Measurements from ENCODE around the gene IRX1.

IRX1 gene

GRCh38 chr5:3590967-3591900, 4.4 kb upstream of the IRX1 start:
- DNase-seq (ENCODE audit: low read depth): no peak
- no peak for TF ChIP-seq CTCF (IDR thresholded peaks at IDR 0.05; ENCODE audit: insufficient read depth, low read depth, low read length, missing control alignments)
- no peak overlapping the region for H3K4me3 ChIP-seq (ENCODE audit: low read depth, low read length)

GRCh38 chr5:3592298-3592697, 3.3 kb upstream of the IRX1 start:
- DNase-seq (ENCODE audit: low read depth): no peak

GRCh38 chr5:3593771-3594509, 1.7 kb upstream of the IRX1 start:
- no peak for DNase-seq (ENCODE audit: low read depth)
- no peak overlapping the region for H3K4me3 ChIP-seq (ENCODE audit: low read depth, low read length)
- no peak for TF ChIP-seq CTCF (IDR thresholded peaks at IDR 0.05; ENCODE audit: insufficient read depth, low read depth, low read length, missing control alignments)

More at GRCh38 chr5:3592298-3592697, 3.3 kb upstream of the IRX1 start:
- no peak overlapping the region for H3K4me3 ChIP-seq (ENCODE audit: low read depth, low read length)
- no peak for TF ChIP-seq CTCF (IDR thresholded peaks at IDR 0.05; ENCODE audit: insufficient read depth, low read depth, low read length, missing control alignments)

GRCh38 chr5:3594510-3595005, 1.1 kb upstream of the IRX1 start:
- DNase-seq (ENCODE audit: low read depth): no peak
- TF ChIP-seq CTCF (IDR thresholded peaks at IDR 0.05; ENCODE audit: insufficient read depth, low read depth, low read length, missing control alignments): no peak
- H3K4me3 ChIP-seq (ENCODE audit: low read depth, low read length): no peak overlapping the region

GRCh38 chr5:3596261-3596825, 711 bp downstream of the IRX1 start:
- no peak for TF ChIP-seq CTCF (IDR thresholded peaks at IDR 0.05; ENCODE audit: insufficient read depth, low read depth, low read length, missing control alignments)
- DNase-seq (ENCODE audit: low read depth): no peak
- no peak overlapping the region for H3K4me3 ChIP-seq (ENCODE audit: low read depth, low read length)

GRCh38 chr5:3596857-3597166, 1.2 kb downstream of the IRX1 start:
- TF ChIP-seq CTCF (IDR thresholded peaks at IDR 0.05; ENCODE audit: insufficient read depth, low read depth, low read length, missing control alignments): no peak
- no peak for DNase-seq (ENCODE audit: low read depth)
- H3K4me3 ChIP-seq (ENCODE audit: low read depth, low read length): no peak overlapping the region
